Activated T-helper 1 cell treated with Interleukin-2 at 50 U/mL for 16 hours (primary cell): ENCODE results near the gene PTPN2.
"Not testable (repeated sequence)": the region's sequence is repeated elsewhere in the genome, so short reads cannot be mapped to it uniquely, and the experiment has no call there.

Experiments
- DNase-seq: peaks from one replicate; pipeline ENCODE4 v3.0.0-alpha.2; 2020; ENCODE audit warnings: low read depth

The PTPN2 gene

DNA sequence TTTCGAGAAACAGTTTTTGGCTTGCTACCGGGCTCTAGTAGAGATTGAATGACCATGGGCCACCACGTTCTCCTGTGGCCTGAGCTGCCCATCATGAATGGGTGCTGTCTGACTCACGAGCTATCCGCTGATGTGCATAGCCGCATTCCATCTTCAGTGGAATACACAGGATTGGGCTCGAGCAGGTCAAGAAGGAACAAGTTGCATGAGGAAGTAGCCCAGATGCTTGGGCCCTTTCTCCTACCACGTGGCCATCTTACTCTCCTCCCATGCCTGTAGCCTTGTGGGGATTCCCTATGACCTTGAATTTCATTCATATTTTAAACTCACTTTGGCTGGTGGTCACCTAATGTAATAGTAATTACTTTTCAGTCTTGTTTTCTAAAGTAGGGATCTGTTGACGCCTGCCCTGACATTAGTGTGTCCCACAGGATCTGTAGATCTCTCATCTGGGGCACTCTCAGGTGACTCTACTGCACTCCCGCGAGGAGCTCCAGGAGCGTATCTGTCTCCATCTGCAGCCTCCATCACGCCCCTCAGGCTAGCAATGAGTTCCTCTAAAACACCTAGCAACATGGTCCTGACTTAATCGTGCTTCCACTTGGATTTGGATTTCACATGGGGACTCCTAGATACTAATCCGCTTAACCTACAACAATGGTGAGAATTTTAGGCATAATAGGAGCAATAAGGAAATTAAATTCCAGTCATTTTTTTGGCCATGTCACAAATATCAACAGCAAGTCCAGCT, 113.4 kb downstream of the PTPN2 start:
- no peak for DNase-seq

DNA sequence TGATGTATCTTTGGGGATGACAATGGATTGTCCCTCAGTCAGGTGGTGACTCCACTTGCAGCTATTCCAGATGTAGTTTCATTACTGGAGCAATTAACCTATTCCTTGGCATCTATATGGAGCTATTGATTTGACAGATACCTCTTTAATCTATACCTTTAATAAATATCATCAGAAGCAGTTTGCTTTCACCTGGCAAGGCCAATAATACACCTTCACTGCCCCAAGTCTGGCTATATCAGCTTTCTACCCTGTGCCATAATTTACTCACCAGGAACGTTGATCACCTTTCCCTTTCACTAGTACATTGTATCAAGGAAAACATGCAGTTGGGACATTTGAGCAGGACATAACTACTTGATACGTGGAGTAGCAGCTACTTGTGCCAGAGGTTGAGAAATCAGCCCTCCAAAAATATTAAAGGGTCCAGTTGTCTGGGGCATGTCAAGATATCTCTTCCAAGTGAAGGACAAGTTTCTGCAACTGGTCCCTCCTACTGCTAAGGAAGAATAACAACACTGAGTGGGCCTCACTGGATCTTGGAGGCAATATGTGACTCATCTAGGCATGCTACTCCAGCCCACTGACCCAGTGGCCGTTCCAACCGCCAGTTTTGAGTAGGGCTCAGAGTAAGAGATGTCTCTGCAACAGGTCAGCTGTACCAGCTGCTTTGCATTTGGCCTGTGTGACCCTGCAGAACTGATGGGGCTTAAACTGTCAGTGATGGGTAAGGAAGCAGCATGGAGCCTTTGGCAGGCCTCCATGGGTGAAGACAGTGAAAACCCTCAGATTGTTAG, 114.2 kb downstream of the PTPN2 start:
- DNase-seq: no peak

DNA sequence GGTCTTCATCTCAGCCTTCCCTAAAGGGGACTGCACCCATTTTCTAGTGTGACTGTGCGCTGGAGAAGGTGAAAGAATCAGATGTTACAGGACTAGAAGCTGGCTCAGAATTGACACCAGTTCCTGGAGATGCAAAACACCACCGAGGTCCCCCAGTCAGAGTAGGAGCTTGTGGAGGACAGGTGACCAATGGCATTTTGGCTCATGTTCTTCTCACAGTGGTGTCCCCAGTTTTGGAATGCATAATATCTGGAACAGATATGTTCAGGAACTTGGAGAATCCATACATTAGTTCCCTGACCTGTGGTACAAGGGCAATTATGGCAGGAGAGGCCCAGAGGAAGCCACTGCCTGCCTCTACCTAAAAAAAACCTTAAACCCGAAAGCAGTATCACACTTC, 114.9 kb downstream of the PTPN2 start:
- no peak for DNase-seq

DNA sequence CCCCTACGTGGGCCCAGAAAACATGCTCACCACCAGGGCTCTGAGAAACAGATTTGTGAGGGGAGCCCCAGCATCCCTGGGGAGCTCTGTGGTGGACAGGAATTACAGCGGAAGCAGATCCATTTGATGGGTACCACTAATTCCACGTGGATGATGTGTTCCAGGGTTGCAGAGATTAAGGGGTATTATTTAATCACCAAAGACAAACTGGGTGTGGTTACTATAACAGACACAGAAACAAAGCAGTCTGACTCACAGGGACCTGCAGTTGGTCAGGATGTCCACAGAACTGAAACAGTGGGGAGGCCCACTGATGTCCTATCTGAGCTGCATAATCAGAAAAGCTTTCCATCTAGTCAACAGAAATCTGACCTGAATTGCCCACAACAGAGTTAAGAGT, 115.4 kb downstream of the PTPN2 start:
- DNase-seq: no peak

DNA sequence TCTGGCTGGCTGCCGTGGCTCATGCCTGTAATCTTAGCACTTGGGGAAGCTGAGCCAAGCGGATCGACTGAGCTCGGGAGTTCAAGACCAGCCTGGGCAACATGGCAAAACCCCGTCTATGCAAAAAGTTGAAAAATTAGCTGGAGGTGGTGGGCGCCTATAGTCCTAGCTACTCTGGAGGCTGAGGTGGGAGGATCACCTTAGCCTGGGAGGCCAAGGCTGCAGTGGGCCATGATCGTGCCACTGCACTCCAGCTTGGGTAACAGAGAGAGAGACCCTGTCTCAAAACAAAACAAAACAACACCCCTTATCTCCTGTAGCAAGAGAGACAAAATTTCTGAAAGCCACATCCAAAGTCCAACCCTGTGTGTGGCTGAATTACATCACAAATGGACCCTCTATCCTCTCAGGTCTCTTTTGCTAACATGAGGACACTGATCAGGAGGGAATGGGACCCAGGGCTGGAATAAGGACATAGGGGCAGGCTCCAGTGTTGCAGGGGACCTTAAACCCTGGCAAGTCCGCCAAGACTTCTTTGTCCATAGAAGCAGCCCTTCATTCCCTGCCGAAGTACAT, 116.4 kb downstream of the PTPN2 start:
- no peak for DNase-seq

DNA sequence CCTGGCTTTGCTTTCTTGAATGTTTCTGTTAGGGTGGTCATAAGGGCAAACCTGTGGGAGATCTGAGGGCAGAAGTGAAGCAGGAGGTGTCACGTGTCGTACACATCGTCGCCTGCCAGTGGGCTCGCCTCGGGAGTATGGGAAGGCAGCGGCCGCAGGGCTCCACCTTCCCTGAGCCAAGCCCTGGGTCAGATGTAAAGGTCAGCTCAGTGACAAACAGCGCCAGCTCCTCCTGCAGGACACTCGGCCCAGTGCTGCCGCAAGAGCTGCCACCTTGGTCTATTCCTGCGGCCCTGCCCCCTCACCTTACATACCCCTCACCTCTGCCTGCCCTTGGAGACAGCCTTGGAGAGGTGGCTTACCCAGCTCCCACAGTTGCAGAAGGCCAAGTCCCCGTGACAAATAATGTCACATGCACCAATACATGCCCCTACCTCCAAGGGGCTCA, 117.0 kb downstream of the PTPN2 start:
- no peak for DNase-seq

DNA sequence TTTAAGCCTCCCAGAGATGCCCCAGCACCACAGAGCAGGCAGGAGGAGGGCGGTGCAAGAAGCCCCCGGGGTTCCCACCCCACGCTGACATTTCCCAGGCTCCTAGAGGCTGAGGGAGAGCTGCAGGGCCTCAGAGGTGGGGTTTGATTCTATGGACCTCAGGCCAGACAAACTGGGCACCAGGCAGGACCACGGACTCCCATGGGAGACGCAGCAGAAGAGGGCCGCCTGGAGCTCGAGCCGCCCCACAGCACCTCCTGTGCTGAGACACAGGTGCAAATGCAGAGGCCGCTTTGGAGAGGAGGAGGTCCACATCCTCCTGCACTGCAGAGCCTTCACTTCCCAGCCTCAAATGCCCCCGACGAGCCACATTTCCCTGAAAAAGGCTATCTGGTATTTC, 118.5 kb downstream of the PTPN2 start:
- no peak for DNase-seq

DNA sequence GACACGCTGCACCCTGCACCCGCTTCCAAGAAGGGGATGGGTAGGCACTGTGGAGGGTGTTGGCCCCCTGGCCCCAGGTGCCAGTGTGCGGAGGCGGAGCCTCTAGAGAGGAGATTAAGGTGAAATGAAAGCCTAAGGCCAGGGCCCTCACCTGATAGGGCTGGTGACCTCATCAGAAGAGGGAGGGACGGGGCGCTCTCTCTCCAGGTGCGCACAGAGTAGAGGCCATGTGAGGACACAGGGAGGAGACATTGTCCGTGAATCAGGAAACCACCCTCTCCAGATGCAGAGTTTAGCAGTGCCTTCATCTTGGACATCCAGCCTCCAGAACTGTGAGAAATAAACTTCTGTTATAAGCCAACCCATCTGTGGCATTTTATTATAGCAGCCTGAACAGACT, 118.9 kb downstream of the PTPN2 start:
- no peak for DNase-seq

DNA sequence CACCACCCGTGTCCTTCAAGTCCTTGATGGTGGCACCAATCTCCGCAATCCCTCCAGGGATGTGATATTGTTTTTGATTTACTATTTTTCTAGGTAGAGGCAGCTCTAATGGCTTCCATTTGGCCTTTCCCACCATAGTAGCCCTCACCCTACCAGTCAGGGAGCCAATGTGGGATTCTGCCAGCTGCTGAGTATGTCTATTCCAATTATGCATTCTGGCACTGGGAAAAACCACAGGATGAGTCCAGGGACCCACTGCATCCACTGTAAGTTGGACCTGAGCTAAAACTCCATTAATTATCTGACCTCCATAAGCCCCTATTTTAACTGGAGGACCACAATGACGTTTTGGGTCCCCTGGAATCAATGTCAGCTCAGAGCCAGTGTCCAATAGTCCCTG, 125.5 kb downstream of the PTPN2 start:
- not testable (repeated sequence) for DNase-seq

DNA sequence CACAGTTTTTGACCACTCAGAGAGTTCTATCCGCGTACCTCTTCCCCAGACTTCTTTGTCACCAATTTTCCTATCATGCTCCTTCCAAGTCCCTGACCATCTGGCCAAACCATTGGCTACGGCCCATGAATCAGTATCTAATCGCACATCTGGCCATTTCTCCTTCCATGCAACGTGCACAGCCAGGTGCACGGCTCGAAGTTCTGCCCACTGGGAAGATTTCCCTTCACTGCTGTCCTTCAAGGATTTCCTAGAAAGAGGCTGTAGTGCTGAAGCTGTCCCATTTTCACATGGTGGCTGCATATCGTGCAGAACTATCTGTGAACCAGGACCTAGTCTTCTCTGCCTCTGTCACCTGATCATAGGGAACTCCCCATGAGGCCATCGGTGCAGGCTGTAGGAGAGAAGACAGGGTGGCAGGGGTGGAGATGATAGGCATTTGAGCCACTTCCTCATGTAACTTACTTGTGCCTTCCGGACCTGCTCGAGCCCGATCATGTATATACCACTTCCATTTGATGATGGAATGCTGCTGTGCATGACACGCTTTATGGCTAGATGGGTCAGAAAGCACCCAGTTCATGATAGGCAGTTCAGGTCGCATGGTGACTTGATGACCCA, 127.3 kb downstream of the PTPN2 start:
- DNase-seq: not testable (repeated sequence)

DNA sequence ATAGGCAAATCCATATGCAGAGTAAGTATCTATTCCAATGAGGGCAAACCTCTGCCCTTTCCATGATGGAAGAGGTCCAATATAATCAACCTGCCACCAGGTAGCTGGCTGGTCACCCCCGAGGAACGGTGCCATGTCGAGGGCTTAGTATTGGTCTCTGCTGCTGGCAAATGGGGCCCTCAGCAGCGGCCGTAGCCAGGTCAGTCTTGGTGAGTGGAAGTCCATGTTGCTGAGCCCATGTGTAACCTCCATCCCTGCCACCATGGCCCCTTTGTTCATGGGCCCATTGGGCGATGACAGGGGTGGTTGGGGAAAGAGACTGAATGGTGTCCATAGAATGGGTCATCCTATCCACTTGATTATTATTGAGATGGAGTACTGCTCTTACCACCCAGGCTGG, 128.4 kb downstream of the PTPN2 start:
- not testable (repeated sequence) for DNase-seq

DNA sequence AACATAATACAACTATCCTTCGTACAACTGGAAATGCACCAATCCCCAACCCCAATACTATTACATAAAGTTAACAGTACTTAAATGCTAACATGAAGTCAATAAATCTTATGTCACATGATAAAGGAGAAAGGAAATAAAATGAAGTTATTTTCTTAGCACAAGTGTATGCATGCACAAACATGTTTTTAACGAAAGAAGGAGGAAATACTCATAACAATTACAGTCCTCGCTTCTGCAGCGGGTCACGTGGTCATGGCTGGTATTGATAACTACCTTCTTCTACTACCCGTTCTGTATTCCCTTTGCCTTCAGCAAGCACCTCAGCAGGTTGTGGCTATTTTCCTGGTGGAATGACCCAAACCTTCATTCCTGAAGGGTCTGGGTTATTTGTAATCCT, 129.5 kb downstream of the PTPN2 start:
- no peak for DNase-seq

DNA sequence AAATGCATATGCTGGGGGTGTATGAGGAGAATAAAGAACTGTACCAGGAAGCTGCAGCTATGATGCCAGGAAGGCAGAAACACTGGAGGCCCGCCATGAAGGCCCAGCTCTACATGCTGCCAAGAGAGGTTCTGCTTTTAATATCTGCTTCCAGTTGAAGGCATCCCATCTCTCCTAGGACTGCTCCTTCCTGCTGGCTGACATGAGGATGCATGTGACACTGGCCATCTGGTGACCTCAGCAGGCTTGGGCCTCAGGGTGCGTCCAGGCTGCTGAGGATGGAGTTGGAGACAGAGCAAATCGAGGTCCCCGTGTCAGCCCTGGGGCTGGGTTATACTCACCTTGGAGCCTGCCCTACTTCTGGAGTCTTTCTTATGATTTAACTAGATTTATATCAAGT, 132.1 kb downstream of the PTPN2 start:
- no peak for DNase-seq

DNA sequence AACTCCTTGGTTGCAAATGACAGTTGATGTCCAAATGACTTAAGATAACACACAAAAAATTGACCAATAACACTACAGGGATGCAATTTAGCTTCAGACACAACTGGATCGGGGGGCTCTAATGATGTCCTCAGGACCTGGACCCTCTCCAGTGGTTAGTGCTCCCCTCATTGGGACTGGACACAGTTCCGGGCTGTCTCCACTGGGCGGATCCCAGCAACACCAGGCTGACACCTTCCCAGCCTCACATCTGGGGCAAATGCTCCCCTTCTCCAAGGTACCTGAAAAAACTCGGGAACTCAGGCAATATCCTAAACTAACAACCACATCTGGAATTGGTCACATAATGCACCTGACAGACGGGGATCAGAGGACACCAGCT, 132.5 kb downstream of the PTPN2 start:
- no peak for DNase-seq

DNA sequence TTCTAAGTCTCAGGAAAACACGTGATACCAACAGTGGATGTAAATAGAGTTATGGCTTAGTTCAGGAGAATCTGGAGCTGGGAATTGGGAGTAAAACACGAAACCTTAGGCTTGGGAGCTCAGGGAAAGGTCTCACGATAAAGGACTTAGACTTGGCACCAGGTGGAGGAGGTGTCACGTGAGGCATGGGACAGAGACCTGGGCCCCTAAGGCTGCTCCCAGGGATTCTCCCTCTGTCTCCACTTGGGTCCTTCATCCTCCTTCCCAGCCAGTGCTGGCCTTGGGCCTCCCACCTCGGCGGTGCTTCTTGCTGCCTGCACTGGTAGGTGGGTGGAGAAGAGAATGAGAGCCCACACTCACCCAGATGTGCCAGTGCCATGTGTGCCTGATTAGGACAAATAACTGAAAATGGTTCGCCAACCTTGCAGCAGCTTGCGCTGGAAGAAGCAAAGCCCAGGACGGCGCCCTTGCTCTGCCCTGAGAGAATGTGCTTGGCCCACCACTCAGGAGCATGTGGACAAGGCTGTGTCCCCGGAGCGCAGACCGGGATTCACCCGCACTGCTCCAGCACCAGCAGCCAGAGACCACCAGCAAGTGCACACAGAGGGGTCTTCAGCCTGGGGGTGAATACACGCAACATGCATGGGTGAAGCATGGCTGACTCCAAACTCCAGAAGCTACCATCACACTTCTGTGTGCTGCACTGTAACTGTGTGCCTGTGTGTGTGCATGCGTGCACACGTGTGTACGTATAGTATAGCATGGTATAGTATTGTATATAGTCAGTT, 133.1 kb downstream of the PTPN2 start:
- DNase-seq: no peak

DNA sequence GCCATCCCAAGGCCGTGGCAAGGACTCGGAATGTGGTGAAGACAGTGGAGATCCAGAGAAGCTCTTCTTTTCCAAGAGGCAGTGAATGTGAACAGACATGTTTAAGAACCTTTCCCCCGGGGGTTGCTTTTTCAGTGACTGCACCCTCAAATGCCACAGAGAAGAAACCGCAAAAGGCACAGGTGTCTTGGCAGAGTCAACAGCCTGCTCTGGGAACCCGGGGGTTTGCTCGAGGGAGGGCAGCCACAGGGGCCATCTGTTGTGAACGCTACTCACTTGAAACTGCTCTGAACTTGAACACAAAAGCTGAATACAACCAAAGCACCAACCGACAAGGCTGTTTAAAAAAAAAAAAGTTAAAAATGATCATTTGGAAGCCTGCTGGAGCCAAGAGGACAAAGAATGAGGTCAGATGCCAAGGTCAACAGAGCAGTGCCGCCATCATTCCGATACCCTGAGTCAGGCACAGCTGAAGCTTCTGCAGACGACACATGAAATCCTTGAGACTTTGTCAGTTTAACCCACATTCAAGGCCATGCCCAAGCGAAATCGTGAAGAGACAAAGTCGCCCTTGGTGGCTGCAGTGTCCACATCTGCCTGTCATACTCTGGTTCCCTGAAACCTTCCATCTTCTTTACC, 133.8 kb downstream of the PTPN2 start:
- no peak for DNase-seq

DNA sequence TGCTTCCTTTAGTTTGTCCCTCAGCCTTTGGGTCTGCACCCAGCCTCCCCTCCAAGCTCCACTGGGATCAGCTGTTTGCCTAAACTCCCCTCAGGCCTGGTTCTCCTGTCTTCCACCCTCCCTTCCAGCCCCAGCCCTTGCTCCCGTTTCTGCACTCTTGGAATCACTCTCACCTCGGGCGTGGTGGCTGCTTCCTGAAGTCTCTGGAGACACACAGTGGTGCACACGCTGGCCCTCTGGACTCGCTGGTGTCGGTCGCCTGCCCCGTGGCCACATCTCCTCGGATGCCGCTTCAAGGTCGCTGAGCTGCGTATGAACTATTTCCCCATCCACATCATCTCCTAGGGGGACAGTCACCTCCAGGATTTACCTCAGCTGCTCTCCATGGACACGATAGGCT, 134.9 kb downstream of the PTPN2 start:
- no peak for DNase-seq

DNA sequence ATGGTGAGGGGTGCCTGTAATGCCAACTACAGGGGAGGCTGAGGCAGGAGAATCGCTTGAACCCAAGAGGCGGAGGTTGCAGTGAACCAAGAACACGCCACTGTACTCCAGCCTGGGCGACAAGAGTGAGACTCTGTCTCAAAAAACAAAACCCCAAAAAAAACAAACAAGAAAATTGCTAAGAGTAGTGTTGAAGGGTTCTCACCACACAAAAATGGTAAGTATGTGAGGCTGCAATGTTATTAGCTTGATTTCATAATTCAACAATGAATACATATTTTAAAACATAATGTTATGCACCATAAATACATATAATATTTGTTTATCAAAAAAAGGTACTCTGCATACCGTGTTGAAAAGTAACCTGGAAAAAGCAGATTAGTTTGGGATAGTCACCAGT, 135.4 kb downstream of the PTPN2 start:
- DNase-seq: no peak

DNA sequence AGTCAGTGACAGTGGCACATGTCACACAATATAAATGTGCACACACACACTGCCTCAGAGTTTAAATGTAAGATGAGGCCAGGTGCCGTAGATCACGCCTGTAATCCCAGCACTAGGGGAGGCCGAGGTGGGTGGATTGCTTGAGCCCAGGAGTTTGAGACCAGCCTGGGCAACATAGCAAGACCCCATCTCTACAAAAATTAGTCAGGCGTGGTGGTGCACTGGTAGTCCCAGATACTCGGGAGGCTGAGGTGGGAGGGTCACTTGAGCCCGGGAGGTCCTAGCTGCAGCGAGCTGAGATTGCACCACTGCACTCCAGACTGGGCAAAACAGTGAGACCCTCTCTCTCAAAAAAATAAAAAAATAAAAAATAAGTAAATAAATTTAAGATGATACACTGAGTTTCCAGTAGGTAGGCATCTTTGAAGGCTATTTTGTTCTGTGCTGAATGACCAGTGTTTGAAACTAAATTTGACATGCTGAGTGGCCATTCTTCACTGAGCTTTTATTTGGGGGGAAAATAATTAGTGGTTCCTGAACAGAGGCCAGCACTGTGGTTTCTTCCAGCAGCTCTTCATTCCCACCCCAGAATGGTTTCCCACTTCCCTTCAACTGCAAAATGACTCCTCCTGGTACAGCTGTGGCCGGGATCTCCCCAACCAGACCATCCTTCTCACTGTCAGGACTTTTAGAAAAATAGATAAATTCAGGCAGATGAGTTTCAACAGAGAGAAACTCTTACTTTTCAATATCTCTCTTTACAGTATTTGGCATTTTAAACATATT, 136.3 kb downstream of the PTPN2 start:
- DNase-seq: no peak

DNA sequence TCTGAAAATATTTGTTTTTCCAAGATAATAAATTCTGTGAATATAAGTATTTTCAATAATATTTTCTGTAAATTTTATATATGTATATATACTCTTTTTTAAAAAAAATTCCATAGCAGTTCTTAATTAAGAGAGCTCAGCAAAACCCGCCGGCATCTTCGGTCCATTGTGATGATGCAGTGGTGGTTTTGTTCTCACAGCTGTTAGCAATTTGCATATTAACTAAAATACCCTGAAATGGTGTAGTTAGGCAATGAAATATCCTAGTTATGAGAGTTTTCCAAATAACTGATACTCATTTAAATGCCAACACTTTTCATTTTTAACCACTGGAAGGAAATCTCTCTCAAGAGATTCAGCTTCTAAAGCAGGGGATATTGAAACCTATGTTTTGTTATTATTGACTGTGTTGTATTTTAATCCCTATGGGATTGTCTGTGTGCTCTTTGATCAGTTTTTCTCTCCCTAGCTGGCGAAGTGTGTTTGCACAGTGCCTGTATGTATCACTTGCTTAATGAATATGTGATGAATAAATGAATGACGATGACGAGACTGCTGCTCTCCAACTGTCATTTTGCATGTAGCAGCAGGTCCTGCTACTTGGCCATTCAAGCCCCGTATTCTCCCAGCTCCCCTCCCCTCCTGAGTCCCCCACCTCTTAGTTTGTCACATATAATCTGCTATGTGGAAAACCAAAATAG, 138.8 kb downstream of the PTPN2 start:
- DNase-seq: no peak
